ENCODE data around the gene BBS2.
A peak's percentile ranks its signal among the peaks of the same experiment; 100 is the strongest.

The BBS2 gene

GRCh38 chr16:56470666-56471065 lies 49.2 kb downstream of the BBS2 start:
- Histone ChIP-seq H3K4me3 (ENCODE audit: low read length) (no peak overlapping the region), H3K27me3 (ENCODE audit: control insufficient read depth, insufficient read depth, low read length) (no peaks in the 10 kb centered on the region), H3K36me3 (ENCODE audit: control insufficient read depth, low read depth, low read length) (peaks cover 91% of the 10 kb centered on the region), H3K9me3 (ENCODE audit: control insufficient read depth, low read depth, low read length) (no peaks in the 10 kb centered on the region), H3K27ac (ENCODE audit: low read length) (no peak overlapping the region), H3K4me1 (ENCODE audit: control insufficient read depth, low read depth, low read length) (peaks cover 6% of the 10 kb centered on the region), H3K9ac (ENCODE audit: low read length) (no peak overlapping the region)

- peaks cover 91% of the 10 kb centered on the region for H3K36me3 ChIP-seq (ENCODE audit: control insufficient read depth, low read depth, low read length)
- no peaks in the 10 kb centered on the region for H3K27me3 ChIP-seq (ENCODE audit: control insufficient read depth, insufficient read depth, low read length)
Observed at GRCh38 chr16:56470232-56470631, 49.6 kb downstream of the BBS2 start.

DNA sequence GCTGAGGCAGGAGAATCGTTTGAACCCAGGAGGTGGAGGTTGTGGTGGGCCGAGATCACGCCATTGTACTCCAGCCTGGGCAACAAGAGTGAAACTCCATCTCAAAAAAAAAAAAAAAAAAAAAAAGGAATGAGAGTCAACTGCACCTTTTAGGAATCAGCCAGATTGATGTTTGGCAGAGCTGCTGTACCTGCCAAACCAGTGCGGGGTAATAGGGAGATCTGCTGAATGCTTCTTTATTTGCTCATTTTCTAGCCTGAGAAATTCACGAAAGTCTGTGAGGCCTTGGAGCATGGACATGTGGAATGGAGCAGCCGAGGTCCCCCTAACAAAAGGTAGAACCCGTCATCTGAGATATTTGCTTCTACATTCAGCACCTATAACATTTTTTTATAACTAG lies 50.1 kb downstream of the BBS2 start:
- Histone ChIP-seq H3K9ac (ENCODE audit: low read length) (no peak overlapping the region), H3K36me3 (ENCODE audit: control insufficient read depth, low read depth, low read length) (peaks cover 88% of the 10 kb centered on the region), H3K4me3 (ENCODE audit: low read length) (no peak overlapping the region), H3K27me3 (ENCODE audit: control insufficient read depth, insufficient read depth, low read length) (no peaks in the 10 kb centered on the region), H3K4me1 (ENCODE audit: control insufficient read depth, low read depth, low read length) (peaks cover 2% of the 10 kb centered on the region), H3K9me3 (ENCODE audit: control insufficient read depth, low read depth, low read length) (no peaks in the 10 kb centered on the region), H3K27ac (ENCODE audit: low read length) (no peak overlapping the region)

More at GRCh38 chr16:56470232-56470631, 49.6 kb downstream of the BBS2 start:
- no peak overlapping the region for H3K9ac ChIP-seq (ENCODE audit: low read length)
- no peaks in the 10 kb centered on the region for H3K9me3 ChIP-seq (ENCODE audit: control insufficient read depth, low read depth, low read length)
- H3K4me3 ChIP-seq (ENCODE audit: low read length): no peak overlapping the region
- no peak overlapping the region for H3K27ac ChIP-seq (ENCODE audit: low read length)
- peaks cover 6% of the 10 kb centered on the region for H3K4me1 ChIP-seq (ENCODE audit: control insufficient read depth, low read depth, low read length)

GRCh38 chr16:56468800-56469199 lies 51.0 kb downstream of the BBS2 start:
- no peaks in the 10 kb centered on the region for H3K4me1 ChIP-seq (ENCODE audit: control insufficient read depth, low read depth, low read length)
- H3K9ac ChIP-seq (ENCODE audit: low read length): no peak overlapping the region
- no peak overlapping the region for H3K27ac ChIP-seq (ENCODE audit: low read length)
- H3K36me3 ChIP-seq (ENCODE audit: control insufficient read depth, low read depth, low read length): peaks cover 92% of the 10 kb centered on the region
- no peak overlapping the region for H3K4me3 ChIP-seq (ENCODE audit: low read length)
- no peaks in the 10 kb centered on the region for H3K9me3 ChIP-seq (ENCODE audit: control insufficient read depth, low read depth, low read length)
- H3K27me3 ChIP-seq (ENCODE audit: control insufficient read depth, insufficient read depth, low read length): no peaks in the 10 kb centered on the region

GRCh38 chr16:56466344-56466743 lies 53.5 kb downstream of the BBS2 start:
- no peaks in the 10 kb centered on the region for H3K4me1 ChIP-seq (ENCODE audit: control insufficient read depth, low read depth, low read length)
- H3K4me3 ChIP-seq (ENCODE audit: low read length): no peak overlapping the region
- no peak overlapping the region for H3K9ac ChIP-seq (ENCODE audit: low read length)
- H3K27ac ChIP-seq (ENCODE audit: low read length): no peak overlapping the region
- H3K27me3 ChIP-seq (ENCODE audit: control insufficient read depth, insufficient read depth, low read length): no peaks in the 10 kb centered on the region
- peaks cover 86% of the 10 kb centered on the region for H3K36me3 ChIP-seq (ENCODE audit: control insufficient read depth, low read depth, low read length)
- H3K9me3 ChIP-seq (ENCODE audit: control insufficient read depth, low read depth, low read length): no peaks in the 10 kb centered on the region

GRCh38 chr16:56463153-56463552 lies 56.7 kb downstream of the BBS2 start:
- Histone ChIP-seq H3K36me3 (ENCODE audit: control insufficient read depth, low read depth, low read length) (peaks cover 79% of the 10 kb centered on the region), H3K4me3 (ENCODE audit: low read length) (no peak overlapping the region), H3K27me3 (ENCODE audit: control insufficient read depth, insufficient read depth, low read length) (no peaks in the 10 kb centered on the region), H3K9me3 (ENCODE audit: control insufficient read depth, low read depth, low read length) (no peaks in the 10 kb centered on the region), H3K4me1 (ENCODE audit: control insufficient read depth, low read depth, low read length) (no peaks in the 10 kb centered on the region), H3K27ac (ENCODE audit: low read length) (no peak overlapping the region), H3K9ac (ENCODE audit: low read length) (no peak overlapping the region)

GRCh38 chr16:56462064-56462796 lies 57.6 kb downstream of the BBS2 start:
- Histone ChIP-seq H3K36me3 (ENCODE audit: control insufficient read depth, low read depth, low read length) (peaks cover 76% of the 10 kb centered on the region), H3K9ac (ENCODE audit: low read length) (no peak overlapping the region), H3K9me3 (ENCODE audit: control insufficient read depth, low read depth, low read length) (no peaks in the 10 kb centered on the region), H3K4me1 (ENCODE audit: control insufficient read depth, low read depth, low read length) (no peaks in the 10 kb centered on the region), H3K27ac (ENCODE audit: low read length) (no peak overlapping the region), H3K27me3 (ENCODE audit: control insufficient read depth, insufficient read depth, low read length) (no peaks in the 10 kb centered on the region), H3K4me3 (ENCODE audit: low read length) (no peak overlapping the region)

DNA sequence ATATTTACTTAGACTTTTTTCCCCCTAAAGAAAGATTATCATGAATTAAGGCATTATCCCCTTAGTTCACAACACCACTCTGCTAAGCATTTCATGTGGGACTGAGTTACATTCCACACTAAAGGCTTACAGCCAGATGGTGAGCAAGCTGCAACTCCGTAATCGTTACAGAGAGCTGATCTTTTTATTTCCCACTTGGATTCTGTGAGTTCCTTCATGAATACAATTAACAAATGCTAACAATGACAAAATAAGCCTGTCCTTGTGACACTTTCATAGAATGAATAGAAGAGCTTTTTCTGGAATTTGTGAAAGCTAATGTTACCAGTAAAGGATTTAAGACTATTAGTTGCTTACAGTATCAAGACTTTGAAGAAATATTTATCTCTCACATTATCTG lies 59.7 kb downstream of the BBS2 start:
- peaks cover 76% of the 10 kb centered on the region for H3K36me3 ChIP-seq (ENCODE audit: control insufficient read depth, low read depth, low read length)
- no peaks in the 10 kb centered on the region for H3K4me1 ChIP-seq (ENCODE audit: control insufficient read depth, low read depth, low read length)

DNA sequence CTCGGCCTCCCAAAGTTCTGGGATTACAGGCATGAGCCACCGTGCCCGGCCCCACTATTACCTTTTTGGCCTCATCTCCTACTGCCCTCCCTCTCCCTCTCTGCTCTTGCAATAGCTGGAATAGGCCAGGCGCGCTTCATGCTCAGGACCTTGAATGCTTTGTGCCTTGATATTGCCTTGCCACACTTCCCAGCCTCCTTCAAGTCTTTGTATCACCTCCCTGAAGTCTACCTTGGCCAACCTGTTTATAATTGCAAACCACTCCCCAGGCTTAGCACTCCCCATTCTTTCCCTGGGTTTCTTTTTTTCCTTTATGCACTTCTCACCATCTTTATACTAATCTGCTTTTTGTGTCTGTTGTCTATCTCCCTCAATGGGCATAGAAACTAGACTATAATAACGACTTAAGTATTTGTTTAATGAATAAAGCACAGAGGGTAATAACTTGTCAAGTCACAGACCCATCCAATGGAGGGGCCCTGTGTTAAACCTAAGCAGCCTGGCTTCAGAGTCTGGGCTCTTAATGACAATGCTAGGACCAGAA lies 61.8 kb downstream of the BBS2 start:
- Histone ChIP-seq H3K4me1 (ENCODE audit: control insufficient read depth, low read depth, low read length) (no peaks in the 10 kb centered on the region), H3K36me3 (ENCODE audit: control insufficient read depth, low read depth, low read length) (peaks cover 77% of the 10 kb centered on the region), H3K27ac (ENCODE audit: low read length) (no peak overlapping the region), H3K9ac (ENCODE audit: low read length) (no peak overlapping the region), H3K27me3 (ENCODE audit: control insufficient read depth, insufficient read depth, low read length) (no peaks in the 10 kb centered on the region), H3K4me3 (ENCODE audit: low read length) (no peak overlapping the region), H3K9me3 (ENCODE audit: control insufficient read depth, low read depth, low read length) (no peaks in the 10 kb centered on the region)

More for the DNA sequence above, 59.7 kb downstream of the BBS2 start:
- H3K4me3 ChIP-seq (ENCODE audit: low read length): no peak overlapping the region
- no peak overlapping the region for H3K9ac ChIP-seq (ENCODE audit: low read length)
- H3K9me3 ChIP-seq (ENCODE audit: control insufficient read depth, low read depth, low read length): no peaks in the 10 kb centered on the region
- H3K27ac ChIP-seq (ENCODE audit: low read length): no peak overlapping the region
- no peaks in the 10 kb centered on the region for H3K27me3 ChIP-seq (ENCODE audit: control insufficient read depth, insufficient read depth, low read length)

- Histone ChIP-seq H3K27ac (ENCODE audit: low read length) (peak overlapping the region; percentile 69), H3K4me1 (ENCODE audit: control insufficient read depth, low read depth, low read length) (peaks cover 4% of the 10 kb centered on the region), H3K9ac (ENCODE audit: low read length) (peak overlapping the region; percentile 87), H3K9me3 (ENCODE audit: control insufficient read depth, low read depth, low read length) (no peaks in the 10 kb centered on the region), H3K27me3 (ENCODE audit: control insufficient read depth, insufficient read depth, low read length) (no peaks in the 10 kb centered on the region), H3K4me3 (ENCODE audit: low read length) (peak overlapping the region; percentile 97), H3K36me3 (ENCODE audit: control insufficient read depth, low read depth, low read length) (peaks cover 42% of the 10 kb centered on the region)
Observed at GRCh38 chr16:56451753-56452689, 67.8 kb downstream of the BBS2 start.

DNA sequence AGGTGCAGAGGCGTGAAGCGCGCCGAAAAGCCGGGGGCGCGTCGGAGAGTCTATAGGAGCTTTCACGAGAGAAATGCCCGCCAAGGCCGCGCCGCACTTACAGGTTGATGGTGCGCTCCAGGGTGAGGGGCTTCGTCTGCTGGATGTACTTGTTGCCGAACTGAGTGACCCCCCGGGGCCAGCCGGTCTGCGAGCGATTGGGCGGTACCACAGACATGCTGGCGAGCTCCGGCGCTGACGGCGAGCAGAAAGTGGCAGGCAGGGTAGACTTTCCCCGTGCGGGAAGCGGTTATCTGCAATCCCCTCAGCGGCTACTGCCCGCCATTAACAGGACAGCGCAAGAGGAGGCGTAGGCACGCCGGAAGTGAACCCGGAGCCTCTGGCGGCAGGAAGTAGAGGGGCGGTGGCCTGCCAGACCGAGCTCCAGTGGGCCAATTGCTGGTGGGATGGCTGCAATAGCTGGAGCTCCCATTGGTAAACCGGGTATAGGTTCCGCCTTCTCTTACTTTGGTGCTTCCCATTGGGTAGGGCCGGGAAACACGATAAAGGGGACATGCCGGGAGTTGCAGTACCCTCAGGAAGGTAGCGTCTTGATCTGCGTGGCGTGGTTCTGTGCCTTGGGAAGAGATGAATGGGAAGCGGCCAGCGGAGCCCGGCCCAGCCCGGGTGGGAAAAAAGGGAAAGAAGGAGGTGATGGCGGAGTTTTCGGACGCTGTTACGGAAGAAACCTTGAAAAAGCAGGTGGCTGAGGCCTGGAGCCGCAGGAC lies 68.7 kb downstream of the BBS2 start, which contains the start of the genes NUDT21 and OGFOD1:
Gene NUDT21 (minus strand): TSS at position 347 of the 767 bp plus-strand sequence. CDS start 130 bp downstream, at position 217.
Gene OGFOD1 (plus strand): TSS at position 569 of the 767 bp plus-strand sequence. CDS start 59 bp downstream, at position 628.
- Histone ChIP-seq H3K27ac (ENCODE audit: low read length) (peak within 1 kb of the TSS; percentile 69), H3K9ac (ENCODE audit: low read length) (peak within 1 kb of the TSS; percentile 87), H3K9me3 (ENCODE audit: control insufficient read depth, low read depth, low read length) (no peaks in the 10 kb centered on the region), H3K4me3 (ENCODE audit: low read length) (peak within 1 kb of the TSS; percentile 97), H3K36me3 (ENCODE audit: control insufficient read depth, low read depth, low read length) (peaks cover 41% of the 10 kb centered on the region), H3K4me1 (ENCODE audit: control insufficient read depth, low read depth, low read length) (peaks cover 4% of the 10 kb centered on the region), H3K27me3 (ENCODE audit: control insufficient read depth, insufficient read depth, low read length) (no peaks in the 10 kb centered on the region)

Measured in iPS-18a (cell line).